Keratinocyte (primary cell): ENCODE data around the gene NTMT1.

Source experiments
- CTCF ChIP-seq, 3 experiments: IDR thresholded peaks in 1 of 3; conservative IDR thresholded peaks in 1 of 3; optimal IDR thresholded peaks in 1 of 3; 2 replicates in 2 of 3; 3 replicates in 1 of 3; pipeline versions ENCODE3 to v1.5.1; 2011; ENCODE audit warnings: low read length in 3 of 3, mild to moderate bottlenecking in 3 of 3, moderate library complexity in 2 of 3, control low read depth in 1 of 3, inconsistent platforms in 1 of 3; ENCODE audit not compliant: insufficient read depth in 2 of 3; ENCODE audit errors: extremely low read depth in 1 of 3
- EZH2 ChIP-seq: IDR thresholded peaks from one replicate; pipeline ENCODE4 v1.6.1; 2012; ENCODE audit warnings: inconsistent platforms, mild to moderate bottlenecking, low read length, moderate library complexity

- no peak for TF ChIP-seq CTCF (optimal IDR thresholded peaks at IDR 0.05 in 1 of 3, IDR thresholded peaks at IDR 0.05 in 1 of 3, conservative IDR thresholded peaks at IDR 0.05 in 1 of 3; ENCODE audit: extremely low read depth in 1 of 3, insufficient read depth in 2 of 3, low read length in 3 of 3)
- no peak for TF ChIP-seq EZH2
These were observed 7.9 kb downstream of the NTMT1 start for GRCh38 chr9:129633848-129634247.
